Measurements from ENCODE around the gene KRT8.

KRT8 gene

DNA sequence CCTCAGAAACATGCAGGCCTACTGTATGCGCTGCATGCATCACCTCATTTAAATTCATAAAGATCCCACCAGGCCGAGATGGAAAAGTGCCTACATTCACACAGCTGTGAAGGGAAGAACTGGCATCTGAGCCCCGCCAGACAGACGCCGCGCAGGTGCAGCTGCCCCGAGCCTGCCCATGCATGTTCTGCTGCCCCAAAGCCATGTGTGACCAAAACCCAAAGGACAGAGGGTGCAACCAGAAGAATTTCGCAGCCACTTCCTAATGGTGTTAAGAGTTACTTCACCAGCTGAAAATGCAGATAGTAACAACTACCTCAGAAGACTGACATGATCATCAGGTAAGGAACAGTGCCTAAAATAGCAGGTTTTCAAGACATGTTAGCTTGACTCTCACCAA is 13.5 kb upstream of the KRT8 start:
- DNase-seq (ENCODE audit: low spot score) = no peak

GRCh38 chr12:52917800-52918199 is 12.9 kb upstream of the KRT8 start:
- DNase-seq (ENCODE audit: low spot score) = no peak
- in situ Hi-C loops (cut with MboI; ENCODE audit: low pct_unique_long_range_greater_than_20kb, low sequenced_read_pairs, unreplicated experiment) = no loop called here
- TF ChIP-seq, protein P1, sequence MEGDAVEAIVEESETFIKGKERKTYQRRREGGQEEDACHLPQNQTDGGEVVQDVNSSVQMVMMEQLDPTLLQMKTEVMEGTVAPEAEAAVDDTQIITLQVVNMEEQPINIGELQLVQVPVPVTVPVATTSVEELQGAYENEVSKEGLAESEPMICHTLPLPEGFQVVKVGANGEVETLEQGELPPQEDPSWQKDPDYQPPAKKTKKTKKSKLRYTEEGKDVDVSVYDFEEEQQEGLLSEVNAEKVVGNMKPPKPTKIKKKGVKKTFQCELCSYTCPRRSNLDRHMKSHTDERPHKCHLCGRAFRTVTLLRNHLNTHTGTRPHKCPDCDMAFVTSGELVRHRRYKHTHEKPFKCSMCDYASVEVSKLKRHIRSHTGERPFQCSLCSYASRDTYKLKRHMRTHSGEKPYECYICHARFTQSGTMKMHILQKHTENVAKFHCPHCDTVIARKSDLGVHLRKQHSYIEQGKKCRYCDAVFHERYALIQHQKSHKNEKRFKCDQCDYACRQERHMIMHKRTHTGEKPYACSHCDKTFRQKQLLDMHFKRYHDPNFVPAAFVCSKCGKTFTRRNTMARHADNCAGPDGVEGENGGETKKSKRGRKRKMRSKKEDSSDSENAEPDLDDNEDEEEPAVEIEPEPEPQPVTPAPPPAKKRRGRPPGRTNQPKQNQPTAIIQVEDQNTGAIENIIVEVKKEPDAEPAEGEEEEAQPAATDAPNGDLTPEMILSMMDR (IDR thresholded peaks at IDR 0.05; ENCODE audit: extremely low read depth, insufficient read depth, missing control alignments) = no peak

More for the DNA sequence above, 13.5 kb upstream of the KRT8 start:
- in situ Hi-C loops (cut with MboI; ENCODE audit: low pct_unique_long_range_greater_than_20kb, low sequenced_read_pairs, unreplicated experiment) = no loop called here
- TF ChIP-seq, protein P1 (IDR thresholded peaks at IDR 0.05; ENCODE audit: extremely low read depth, insufficient read depth, missing control alignments) = no peak

GRCh38 chr12:52916216-52916615 is 11.3 kb upstream of the KRT8 start:
- in situ Hi-C loops (cut with MboI; ENCODE audit: low pct_unique_long_range_greater_than_20kb, low sequenced_read_pairs, unreplicated experiment) = no loop called here
- TF ChIP-seq, protein P1 (IDR thresholded peaks at IDR 0.05; ENCODE audit: extremely low read depth, insufficient read depth, missing control alignments) = no peak
- no peak for DNase-seq (ENCODE audit: low spot score)

- DNase-seq (ENCODE audit: low spot score) = no peak
- in situ Hi-C loops (cut with MboI; ENCODE audit: low pct_unique_long_range_greater_than_20kb, low sequenced_read_pairs, unreplicated experiment) = no loop called here
- TF ChIP-seq, protein P1 (IDR thresholded peaks at IDR 0.05; ENCODE audit: extremely low read depth, insufficient read depth, missing control alignments) = no peak
Measured at GRCh38 chr12:52915637-52916036, 10.8 kb upstream of the KRT8 start.

GRCh38 chr12:52914576-52915121 is 9.8 kb upstream of the KRT8 start:
- in situ Hi-C loops (cut with MboI; ENCODE audit: low pct_unique_long_range_greater_than_20kb, low sequenced_read_pairs, unreplicated experiment) = no loop called here
- no peak for DNase-seq (ENCODE audit: low spot score)
- TF ChIP-seq, protein P1 (IDR thresholded peaks at IDR 0.05; ENCODE audit: extremely low read depth, insufficient read depth, missing control alignments) = no peak

DNA sequence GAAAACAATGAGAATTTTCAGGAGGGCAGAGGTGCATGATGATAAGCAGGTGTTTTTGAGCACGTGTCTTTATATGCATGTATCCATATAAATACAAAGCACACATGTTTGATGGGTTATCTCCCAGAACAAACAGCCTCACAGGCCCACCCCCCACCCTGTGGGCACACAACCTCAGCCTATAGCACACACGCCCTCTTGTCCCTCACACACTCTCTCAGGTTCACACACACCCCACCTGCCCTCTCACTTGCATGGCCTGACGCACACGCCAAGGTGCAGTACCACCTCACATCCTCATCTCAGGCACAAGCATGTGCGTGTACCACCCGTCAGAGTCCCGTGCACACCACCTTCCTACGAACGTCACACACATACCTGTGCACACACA is 8.6 kb upstream of the KRT8 start:
- DNase-seq (ENCODE audit: low spot score) = no peak
- TF ChIP-seq, protein P1 (IDR thresholded peaks at IDR 0.05; ENCODE audit: extremely low read depth, insufficient read depth, missing control alignments) = no peak
- in situ Hi-C loops (cut with MboI; ENCODE audit: low pct_unique_long_range_greater_than_20kb, low sequenced_read_pairs, unreplicated experiment) = no loop called here
